ENCODE data around the gene CMYA5.
"Not testable (repeated sequence)": the region's sequence is repeated elsewhere in the genome, so short reads cannot be mapped to it uniquely, and the experiment has no call there.

Gene CMYA5

DNA sequence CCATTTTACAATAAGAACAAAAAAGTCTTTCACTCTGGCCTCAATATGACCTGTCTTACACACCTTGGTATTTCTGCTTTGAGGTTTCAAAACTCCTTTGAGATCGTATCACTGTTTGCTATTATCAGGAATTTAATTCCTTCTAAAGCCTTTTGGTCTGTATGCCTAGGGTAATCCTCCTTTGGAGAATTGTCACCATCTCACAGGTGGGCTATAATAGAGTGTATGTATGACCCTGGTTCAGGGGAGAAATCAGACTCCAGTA, 13.7 kb downstream of the CMYA5 start:
- Histone ChIP-seq H3K79me2 (ENCODE audit: insufficient read depth, low read length) (no peaks in the 10 kb centered on the region), H3F3A (ENCODE audit: insufficient read depth, low read length) (no peaks in the 10 kb centered on the region), H3K4me1 (ENCODE audit: insufficient read depth, low read length, severe bottlenecking) (no peaks in the 10 kb centered on the region), H2AFZ (ENCODE audit: low read length) (no peak overlapping the region), H3K27ac (ENCODE audit: low read depth, low read length, poor library complexity, severe bottlenecking) (no peak overlapping the region), H3K4me3 (ENCODE audit: low read depth, low read length, poor library complexity, severe bottlenecking) (no peak overlapping the region), H3K36me3 (ENCODE audit: insufficient read depth, low read length) (no peaks in the 10 kb centered on the region), H3K9me3 (ENCODE audit: low read length) (no peaks in the 10 kb centered on the region), H3K9me2 (ENCODE audit: low read depth, low read length) (no peaks in the 10 kb centered on the region), H3K9ac (ENCODE audit: low read length) (no peak overlapping the region), H4K20me1 (ENCODE audit: insufficient read depth, low read length) (no peaks in the 10 kb centered on the region), H3K4me2 (ENCODE audit: low read length) (no peak overlapping the region), H3K27me3 (ENCODE audit: insufficient read depth, low read length) (no peaks in the 10 kb centered on the region)
- TF ChIP-seq, protein P1, sequence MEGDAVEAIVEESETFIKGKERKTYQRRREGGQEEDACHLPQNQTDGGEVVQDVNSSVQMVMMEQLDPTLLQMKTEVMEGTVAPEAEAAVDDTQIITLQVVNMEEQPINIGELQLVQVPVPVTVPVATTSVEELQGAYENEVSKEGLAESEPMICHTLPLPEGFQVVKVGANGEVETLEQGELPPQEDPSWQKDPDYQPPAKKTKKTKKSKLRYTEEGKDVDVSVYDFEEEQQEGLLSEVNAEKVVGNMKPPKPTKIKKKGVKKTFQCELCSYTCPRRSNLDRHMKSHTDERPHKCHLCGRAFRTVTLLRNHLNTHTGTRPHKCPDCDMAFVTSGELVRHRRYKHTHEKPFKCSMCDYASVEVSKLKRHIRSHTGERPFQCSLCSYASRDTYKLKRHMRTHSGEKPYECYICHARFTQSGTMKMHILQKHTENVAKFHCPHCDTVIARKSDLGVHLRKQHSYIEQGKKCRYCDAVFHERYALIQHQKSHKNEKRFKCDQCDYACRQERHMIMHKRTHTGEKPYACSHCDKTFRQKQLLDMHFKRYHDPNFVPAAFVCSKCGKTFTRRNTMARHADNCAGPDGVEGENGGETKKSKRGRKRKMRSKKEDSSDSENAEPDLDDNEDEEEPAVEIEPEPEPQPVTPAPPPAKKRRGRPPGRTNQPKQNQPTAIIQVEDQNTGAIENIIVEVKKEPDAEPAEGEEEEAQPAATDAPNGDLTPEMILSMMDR (IDR thresholded peaks at IDR 0.05; ENCODE audit: low read length) = no peak
- TF ChIP-seq EZH2 (IDR thresholded peaks at IDR 0.05; ENCODE audit: borderline replicate concordance, low read length) = no peak

DNA sequence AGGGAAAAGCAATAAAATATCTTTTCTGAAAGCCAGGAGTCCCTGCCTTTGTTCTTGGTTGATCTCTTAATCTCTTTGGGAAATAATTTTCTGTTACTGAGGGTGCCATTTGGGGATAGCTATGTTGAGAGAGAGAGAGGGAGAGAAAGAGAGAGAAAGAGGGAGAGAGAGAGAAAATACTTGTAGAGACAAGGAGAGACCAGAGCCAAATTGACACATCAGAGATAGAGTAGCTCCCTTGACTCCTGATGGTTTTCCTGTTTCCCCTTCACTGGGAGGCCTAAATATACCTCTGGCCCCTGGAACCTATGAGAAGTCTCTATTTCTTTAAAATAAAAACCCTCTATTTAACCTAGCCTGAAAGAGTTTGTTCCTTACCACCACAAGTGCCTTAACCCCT, 14.9 kb downstream of the CMYA5 start:
- Histone ChIP-seq H3K4me2 (ENCODE audit: low read length) (no peak overlapping the region), H3K4me1 (ENCODE audit: insufficient read depth, low read length, severe bottlenecking) (no peaks in the 10 kb centered on the region), H4K20me1 (ENCODE audit: insufficient read depth, low read length) (no peaks in the 10 kb centered on the region), H3K9ac (ENCODE audit: low read length) (no peak overlapping the region), H3F3A (ENCODE audit: insufficient read depth, low read length) (no peaks in the 10 kb centered on the region), H3K9me2 (ENCODE audit: low read depth, low read length) (no peaks in the 10 kb centered on the region), H3K79me2 (ENCODE audit: insufficient read depth, low read length) (no peaks in the 10 kb centered on the region), H3K27me3 (ENCODE audit: insufficient read depth, low read length) (no peaks in the 10 kb centered on the region), H3K9me3 (ENCODE audit: low read length) (no peaks in the 10 kb centered on the region), H2AFZ (ENCODE audit: low read length) (no peak overlapping the region), H3K27ac (ENCODE audit: low read depth, low read length, poor library complexity, severe bottlenecking) (no peak overlapping the region), H3K4me3 (ENCODE audit: low read depth, low read length, poor library complexity, severe bottlenecking) (no peak overlapping the region), H3K36me3 (ENCODE audit: insufficient read depth, low read length) (no peaks in the 10 kb centered on the region)
- TF ChIP-seq, protein P1 (IDR thresholded peaks at IDR 0.05; ENCODE audit: low read length) = no peak
- TF ChIP-seq EZH2 (IDR thresholded peaks at IDR 0.05; ENCODE audit: borderline replicate concordance, low read length) = no peak

DNA sequence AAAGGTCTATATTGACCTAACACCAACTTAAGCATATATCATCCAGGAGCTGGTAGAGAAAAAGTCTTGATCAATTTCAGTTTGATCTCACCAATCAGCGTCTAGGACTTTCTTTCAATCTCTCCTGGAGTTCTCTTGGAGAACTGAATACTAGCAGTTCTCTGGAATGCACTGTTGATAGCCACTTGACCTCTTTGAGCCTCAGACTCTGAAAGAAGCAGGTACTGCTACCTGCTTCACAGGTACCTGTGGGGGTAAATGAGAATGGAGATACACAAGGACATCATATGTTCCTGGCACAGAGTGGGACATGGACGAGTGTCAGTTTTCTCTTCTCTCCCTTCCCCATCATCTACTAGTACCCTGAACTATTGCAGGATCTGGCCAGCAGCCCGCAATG, 16.0 kb downstream of the CMYA5 start:
- no peak overlapping the region for H3K4me3 ChIP-seq (ENCODE audit: low read depth, low read length, poor library complexity, severe bottlenecking)
- H4K20me1 ChIP-seq (ENCODE audit: insufficient read depth, low read length) = no peaks in the 10 kb centered on the region
- H3F3A ChIP-seq (ENCODE audit: insufficient read depth, low read length) = no peaks in the 10 kb centered on the region
- H3K4me2 ChIP-seq (ENCODE audit: low read length) = no peak overlapping the region
- H3K9me2 ChIP-seq (ENCODE audit: low read depth, low read length) = no peaks in the 10 kb centered on the region
- no peaks in the 10 kb centered on the region for H3K36me3 ChIP-seq (ENCODE audit: insufficient read depth, low read length)
- no peak overlapping the region for H3K9ac ChIP-seq (ENCODE audit: low read length)
- H3K9me3 ChIP-seq (ENCODE audit: low read length) = no peaks in the 10 kb centered on the region
- H3K4me1 ChIP-seq (ENCODE audit: insufficient read depth, low read length, severe bottlenecking) = no peaks in the 10 kb centered on the region
- no peaks in the 10 kb centered on the region for H3K79me2 ChIP-seq (ENCODE audit: insufficient read depth, low read length)
- no peak overlapping the region for H2AFZ ChIP-seq (ENCODE audit: low read length)
- H3K27me3 ChIP-seq (ENCODE audit: insufficient read depth, low read length) = no peaks in the 10 kb centered on the region
- no peak for TF ChIP-seq EZH2 (IDR thresholded peaks at IDR 0.05; ENCODE audit: borderline replicate concordance, low read length)
- TF ChIP-seq, protein P1 (IDR thresholded peaks at IDR 0.05; ENCODE audit: low read length) = no peak
- H3K27ac ChIP-seq (ENCODE audit: low read depth, low read length, poor library complexity, severe bottlenecking) = no peak overlapping the region

DNA sequence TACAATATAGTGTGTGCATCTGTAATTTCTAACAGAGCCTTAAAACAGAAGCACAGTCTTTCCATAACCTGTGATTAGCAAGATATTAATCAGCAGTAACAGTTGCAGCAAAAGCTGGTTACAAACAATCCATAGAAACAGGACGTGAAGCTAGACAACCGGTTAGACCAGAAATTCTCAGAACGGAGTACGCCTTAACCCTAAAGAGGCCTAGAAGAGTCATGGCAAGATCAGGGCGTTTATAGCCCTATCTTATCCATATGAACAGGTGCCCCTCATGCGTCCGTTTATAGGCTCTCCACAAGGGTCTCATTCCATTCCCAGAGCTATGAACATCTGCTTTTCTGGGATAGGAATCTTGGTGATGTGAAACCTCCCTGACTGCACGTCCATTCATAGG, 16.7 kb downstream of the CMYA5 start:
- not testable (repeated sequence) for H3K4me3 ChIP-seq (ENCODE audit: low read depth, low read length, poor library complexity, severe bottlenecking); H2AFZ ChIP-seq (ENCODE audit: low read length); H3K4me2 ChIP-seq (ENCODE audit: low read length); H3K9me2 ChIP-seq (ENCODE audit: low read depth, low read length); H3K4me1 ChIP-seq (ENCODE audit: insufficient read depth, low read length, severe bottlenecking); H3F3A ChIP-seq (ENCODE audit: insufficient read depth, low read length); H3K27ac ChIP-seq (ENCODE audit: low read depth, low read length, poor library complexity, severe bottlenecking); H3K9ac ChIP-seq (ENCODE audit: low read length); H4K20me1 ChIP-seq (ENCODE audit: insufficient read depth, low read length); H3K79me2 ChIP-seq (ENCODE audit: insufficient read depth, low read length); H3K27me3 ChIP-seq (ENCODE audit: insufficient read depth, low read length); H3K9me3 ChIP-seq (ENCODE audit: low read length); H3K36me3 ChIP-seq (ENCODE audit: insufficient read depth, low read length)

Measured in OCI-LY1 (cell line).